Putamen (tissue), 1 donor: ENCODE measurements around the gene CHST2.
"Not testable (repeated sequence)": the region's sequence is repeated elsewhere in the genome, so short reads cannot be mapped to it uniquely, and the experiment has no call there.

ENCODE experiments used
- DNase-seq: peaks from one replicate; pipeline ENCODE4 v3.0.0-alpha.2; 2016; ENCODE audit warnings: low spot score

The CHST2 gene, protein sequence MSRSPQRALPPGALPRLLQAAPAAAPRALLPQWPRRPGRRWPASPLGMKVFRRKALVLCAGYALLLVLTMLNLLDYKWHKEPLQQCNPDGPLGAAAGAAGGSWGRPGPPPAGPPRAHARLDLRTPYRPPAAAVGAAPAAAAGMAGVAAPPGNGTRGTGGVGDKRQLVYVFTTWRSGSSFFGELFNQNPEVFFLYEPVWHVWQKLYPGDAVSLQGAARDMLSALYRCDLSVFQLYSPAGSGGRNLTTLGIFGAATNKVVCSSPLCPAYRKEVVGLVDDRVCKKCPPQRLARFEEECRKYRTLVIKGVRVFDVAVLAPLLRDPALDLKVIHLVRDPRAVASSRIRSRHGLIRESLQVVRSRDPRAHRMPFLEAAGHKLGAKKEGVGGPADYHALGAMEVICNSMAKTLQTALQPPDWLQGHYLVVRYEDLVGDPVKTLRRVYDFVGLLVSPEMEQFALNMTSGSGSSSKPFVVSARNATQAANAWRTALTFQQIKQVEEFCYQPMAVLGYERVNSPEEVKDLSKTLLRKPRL

DNA sequence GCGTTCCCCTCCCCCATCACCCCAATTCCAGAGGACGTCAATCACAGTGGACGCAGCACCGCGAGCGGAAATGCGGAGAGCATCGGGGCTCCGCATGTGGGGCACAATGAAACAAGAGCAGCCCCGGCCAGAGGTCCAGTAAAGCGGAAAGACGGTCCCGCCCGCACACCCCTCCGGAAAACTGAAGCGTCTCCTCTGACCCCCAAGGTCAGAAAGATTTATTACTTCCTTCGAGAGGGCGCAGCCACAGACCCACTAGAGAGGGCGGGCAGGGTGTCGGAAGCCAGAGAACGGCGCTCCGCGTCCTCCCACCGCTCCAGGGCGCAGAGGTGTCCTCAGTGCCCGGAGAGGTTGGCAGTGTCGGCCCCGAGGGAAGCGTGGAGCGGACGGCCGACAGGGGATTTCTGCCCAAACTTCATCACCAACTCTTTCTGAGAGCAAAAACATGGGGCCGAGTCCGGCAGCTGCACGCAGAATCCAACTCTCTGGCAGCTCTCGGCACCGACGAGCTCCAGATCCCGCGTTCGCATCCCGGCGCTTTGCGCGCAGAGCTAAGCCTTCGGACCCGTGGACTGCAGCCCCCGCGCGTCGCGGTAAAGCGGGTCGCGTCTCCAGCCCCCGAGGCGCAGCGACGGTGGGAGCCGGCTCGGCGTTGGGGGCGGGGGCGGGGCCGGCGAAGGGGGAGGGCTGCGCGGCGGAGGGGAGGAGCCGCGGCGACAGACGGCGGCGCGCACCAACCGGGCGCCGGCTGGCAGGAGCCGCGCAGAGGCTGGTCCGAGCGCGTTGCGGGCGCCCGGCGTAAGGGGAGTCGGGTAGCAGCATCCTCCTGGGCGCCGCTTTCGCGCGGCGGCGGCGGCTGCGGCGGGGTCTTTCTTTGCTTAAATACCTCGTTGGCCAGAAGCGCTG is at the start of gene CHST2:
Gene CHST2, plus strand, starts transcription at position 763 of the 906 bp plus-strand sequence. CDS start 1,046 bp downstream, outside the sequence.
- peak; percentile 76 for DNase-seq

DNA sequence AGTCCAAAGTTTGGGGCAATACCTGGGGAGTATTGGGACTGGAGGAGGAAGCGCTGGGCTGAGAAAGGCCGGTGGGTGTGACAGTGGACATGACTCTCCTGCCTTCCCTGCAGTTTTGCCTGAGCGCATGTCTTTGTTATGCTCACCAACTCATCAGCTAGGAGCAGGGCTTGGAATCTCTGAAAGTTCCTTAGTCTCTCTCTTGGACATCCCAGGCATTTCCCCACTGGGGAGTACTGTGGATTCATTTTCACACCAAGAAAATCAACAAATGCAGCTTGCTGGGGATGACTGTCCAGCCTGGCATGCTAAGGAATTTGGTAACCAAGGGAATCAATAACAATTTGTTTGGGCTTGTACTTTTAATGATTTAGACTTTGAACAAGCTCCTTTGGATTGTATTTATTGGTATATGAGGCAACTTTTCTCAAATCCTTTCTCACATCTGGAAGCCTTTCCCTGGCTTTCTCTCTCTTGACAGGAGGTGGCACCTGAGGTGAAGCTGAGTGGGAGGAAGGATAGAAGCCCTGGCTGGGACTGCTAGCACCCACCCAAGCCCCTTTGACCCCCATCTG is 48.5 kb upstream of the CHST2 start:
- DNase-seq: no peak

DNA sequence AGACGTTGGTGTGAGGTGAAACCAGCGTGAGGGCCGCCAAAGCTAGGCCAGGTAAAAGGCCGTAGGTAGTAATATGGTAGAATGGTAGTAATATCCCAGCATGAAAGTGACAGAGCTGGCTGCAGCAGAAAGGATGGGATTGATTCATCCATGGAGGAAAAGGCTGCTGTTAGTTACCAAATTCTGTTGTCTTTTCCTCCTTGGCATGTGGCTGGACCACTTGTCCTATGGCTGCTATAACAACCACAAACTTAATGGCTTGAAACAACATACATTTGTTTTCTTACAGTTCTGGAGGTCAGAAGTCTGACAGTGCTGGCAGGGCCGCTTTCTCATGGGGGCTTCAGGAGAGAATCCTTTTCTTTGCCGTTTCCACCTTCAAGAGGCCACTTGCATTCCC is 47.8 kb upstream of the CHST2 start:
- DNase-seq: no peak

DNA sequence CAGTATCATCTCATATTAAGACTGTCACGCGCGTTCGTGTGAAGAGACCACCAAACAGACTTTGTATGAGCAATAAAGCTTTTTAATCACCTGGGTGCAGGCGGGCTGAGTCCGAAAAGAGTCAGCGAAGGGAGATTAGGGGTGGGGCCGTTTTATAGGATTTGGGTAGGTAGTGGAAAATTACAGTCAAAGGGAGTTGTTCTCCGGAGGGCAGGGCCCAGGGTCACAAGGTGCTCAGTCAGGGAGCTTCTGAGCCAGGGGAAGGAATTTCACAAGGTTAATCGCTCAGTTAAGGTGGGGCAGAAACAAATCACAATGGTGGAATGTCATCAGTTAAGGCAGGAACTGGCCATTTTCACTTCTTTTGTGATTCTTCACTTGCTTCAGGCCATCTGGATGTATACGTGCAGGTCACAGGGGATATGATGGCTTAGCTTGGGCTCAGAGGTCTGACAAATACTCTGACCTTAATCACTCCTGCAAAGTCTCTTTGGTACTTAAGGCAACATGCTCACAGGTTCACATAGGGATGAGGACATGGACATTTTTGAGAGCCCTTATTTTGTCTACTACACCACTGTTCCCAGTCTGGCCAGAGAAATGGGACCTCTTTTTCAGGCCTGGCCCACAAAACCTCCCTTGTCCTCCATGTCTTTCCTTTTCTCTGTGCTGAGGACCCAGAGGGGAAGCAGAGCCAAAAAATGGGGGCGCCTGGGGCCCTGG is 47.1 kb upstream of the CHST2 start:
- not testable (repeated sequence) for DNase-seq

DNA sequence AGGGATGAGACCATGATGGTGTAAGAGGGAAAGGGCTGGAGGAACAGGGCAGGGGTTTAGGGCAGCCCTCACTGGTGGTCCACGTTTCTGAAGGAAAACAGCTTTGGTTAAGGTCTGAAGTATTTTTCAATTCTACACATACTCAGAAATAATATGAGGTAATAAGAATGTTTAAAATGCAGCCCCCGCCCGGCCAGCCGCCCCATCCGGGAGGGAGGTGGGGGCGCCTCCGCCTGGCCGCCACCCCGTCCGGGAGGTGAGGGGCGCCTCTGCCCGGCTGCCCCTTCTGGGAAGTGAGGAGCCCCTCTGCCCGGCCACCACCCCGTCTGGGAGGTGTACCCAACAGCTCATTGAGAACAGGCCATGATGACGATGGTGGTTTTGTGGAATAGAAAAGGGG is 46.0 kb upstream of the CHST2 start:
- DNase-seq: not testable (repeated sequence)

DNA sequence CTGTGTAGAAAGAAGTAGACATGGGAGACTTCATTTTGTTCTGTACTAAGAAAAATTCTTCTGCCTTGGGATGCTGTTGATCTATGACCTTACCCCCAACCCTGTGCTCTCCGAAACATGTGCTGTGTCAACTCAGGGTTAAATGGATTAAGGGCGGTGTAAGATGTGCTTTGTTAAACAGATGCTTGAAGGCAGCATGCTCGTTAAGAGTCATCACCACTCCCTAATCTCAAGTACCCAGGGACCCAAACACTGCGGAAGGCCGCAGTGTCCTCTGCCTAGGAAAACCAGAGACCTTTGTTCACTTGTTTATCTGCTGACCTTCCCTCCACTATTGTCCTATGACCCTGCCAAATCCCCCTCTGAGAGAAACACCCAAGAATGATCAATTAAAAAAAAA is 45.6 kb upstream of the CHST2 start:
- not testable (repeated sequence) for DNase-seq

DNA sequence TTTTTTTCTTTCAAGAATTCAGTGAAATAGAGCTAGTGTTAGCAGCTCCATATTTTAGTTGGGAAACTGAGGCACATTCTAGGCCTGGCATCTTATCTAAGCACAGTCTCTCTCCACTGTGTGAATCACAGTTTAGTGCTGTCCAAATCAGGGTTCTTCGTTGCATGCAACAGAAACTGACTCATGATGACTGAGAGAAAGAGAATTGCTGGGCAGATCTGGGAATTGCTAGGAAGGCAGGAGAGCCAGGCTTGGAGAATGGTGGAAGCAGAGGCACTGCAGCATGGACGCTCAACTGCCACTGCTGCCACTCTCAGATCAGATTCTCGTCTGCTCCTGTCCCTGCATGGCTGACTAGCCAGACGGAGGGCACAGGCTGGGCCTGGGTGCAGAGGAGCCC is 40.7 kb upstream of the CHST2 start:
- no peak for DNase-seq

DNA sequence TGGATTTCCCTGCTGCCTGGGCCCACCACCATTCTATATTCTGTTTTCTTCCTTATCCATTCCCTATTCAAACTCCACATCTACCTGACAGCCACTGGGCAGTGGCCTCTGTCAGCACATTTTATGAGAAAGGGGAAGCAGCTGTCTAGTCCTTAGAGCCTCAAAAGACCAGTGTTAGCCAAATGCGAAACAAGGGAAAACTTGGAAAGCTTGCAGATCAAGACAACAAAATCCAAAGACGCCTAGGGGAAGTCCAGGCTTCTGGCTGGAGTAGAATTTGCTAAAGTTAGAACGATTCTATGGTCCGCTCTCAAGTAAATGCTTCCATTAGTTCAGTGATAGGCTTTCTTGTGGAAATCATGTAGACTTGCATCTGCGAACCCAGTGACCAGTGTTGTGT is 39.4 kb upstream of the CHST2 start:
- DNase-seq: no peak

DNA sequence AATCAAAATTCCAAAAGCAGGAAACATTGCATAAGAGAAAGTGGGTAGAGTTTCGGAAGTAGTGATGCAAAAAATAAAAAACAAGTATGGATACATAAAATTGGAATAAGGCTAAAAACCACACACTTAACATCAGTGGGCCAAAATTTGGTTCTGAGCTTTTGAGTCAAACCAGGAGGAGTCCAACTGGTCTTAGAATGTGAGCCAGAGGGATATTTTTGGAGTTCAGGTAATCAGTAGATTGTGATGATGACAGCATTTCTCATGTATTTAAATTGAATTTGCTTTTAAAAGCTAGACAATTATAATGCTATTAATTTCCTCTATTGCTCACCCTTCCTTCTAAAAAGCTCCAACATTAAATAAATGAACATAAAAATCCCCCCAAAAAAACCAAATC is 38.2 kb upstream of the CHST2 start:
- DNase-seq: no peak

DNA sequence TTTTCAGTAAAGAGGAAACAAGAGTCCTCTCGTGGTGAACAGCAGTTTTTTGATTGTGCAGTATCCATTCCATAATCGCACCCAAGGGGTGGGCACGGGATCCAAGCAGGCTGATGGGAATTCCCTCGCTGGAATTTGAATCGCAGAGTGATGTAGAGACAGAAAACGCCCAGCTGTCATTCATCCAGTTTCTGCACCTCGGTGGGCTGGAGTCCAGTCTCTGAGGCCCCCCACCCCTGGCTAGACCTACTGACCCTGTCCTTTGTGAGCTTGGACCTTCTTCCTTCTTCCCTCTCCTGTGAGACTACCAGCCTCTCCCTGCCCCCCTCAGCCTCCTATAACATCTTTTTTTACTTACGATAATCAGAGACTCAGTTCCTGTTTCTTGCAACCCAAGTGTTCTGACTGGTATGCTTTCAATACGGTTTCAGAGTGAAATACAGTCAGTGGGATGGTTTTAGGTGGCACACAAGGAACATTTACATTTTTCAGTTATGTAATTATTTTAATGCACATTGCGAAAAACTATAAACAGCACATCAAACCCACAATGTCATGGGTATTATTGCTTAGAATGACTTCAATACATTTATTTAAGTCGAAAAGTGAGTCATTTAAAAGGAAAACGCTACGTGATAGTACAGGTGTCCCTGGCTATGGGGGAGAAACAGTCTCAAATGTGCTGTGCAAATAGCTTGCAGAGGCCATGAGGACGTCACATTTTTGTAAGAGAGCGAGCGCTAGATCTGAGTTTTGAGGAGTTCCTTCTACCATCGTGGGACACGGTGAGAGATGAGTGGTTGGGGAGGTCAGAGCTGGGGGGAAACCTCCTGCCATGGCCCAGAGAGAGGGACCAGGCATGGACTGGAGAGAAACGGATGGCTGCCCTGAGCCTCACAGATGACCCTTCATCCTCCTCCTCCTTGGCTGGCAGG is 37.5 kb upstream of the CHST2 start:
- DNase-seq: peak; percentile 57

DNA sequence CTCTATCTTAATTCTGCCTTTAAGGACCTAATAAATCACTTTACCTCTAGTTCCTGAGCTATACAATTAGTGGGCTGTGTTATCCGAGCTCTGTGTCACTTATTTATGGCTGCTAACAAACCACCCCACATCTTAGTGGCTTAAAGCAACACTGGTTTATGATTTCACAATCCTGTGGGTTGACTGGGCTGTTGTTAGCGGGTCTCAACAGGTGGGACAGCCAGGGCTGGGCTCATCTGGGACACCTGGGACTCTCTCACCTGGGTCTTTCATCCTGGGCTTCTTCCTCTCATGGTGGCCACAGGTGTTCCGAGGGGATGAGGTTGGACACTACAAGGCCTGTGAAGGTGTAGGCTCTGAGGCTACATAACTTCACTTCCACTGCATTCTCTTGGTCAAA is 35.8 kb upstream of the CHST2 start:
- DNase-seq: no peak

DNA sequence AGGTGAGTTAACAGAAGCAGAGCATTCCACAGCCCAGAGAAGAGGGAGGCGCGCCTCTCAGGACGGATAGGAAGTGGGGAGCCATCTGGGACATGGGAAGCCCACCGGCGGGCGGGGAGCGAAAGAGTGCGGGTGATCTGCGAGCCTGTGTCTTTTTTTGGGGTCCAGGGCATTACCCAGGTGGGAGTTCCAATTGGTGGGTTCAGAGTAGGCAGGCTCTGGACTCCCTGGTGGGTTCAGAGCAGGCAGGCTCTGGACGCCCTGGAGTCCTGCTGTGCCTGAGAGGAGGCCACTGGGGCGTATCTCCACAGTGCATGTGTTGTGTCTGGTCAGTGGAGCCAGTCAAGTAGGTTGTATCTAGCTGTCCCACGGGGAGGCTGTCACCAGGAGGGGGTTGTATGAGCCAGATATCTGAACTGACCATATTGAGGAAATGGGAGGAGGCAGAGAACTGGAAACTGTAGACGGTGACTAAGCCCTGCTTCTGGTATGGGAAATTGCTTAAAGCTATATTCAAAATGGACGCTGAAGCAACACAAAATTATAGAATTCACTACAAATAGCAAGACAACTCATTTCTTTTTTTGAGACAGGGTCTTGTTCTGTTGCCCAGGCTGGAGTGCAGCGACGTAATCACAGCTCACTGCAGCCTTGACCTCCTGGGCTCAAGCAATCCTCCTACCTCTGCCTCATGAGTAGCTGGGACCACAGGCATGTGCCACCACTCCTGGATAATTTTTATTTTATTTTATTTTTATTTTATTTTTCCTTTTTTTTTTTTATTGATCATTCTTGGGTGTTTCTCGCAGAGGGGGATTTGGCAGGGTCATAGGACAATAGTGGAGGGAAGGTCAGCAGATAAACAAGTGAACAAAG is 34.5 kb upstream of the CHST2 start:
- DNase-seq: no peak

DNA sequence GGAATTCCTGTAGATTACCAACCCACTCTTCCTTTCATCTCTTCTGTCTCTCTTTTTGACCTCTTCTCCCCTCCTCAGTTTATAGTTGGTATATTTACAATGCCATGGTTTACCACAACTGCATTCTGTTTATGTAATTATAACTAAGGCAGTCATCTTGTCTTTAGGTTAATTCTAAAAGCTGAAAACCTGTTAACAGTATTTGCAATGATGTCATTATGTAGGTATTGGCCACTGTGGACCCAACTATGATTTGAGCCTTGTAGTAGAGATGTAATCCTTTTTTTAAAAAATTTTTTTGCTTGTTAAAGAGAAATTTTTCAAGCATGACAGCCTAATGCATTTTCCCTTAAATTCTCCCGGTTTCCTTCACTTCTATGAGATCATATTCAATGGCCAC is 30.7 kb upstream of the CHST2 start:
- DNase-seq: no peak

DNA sequence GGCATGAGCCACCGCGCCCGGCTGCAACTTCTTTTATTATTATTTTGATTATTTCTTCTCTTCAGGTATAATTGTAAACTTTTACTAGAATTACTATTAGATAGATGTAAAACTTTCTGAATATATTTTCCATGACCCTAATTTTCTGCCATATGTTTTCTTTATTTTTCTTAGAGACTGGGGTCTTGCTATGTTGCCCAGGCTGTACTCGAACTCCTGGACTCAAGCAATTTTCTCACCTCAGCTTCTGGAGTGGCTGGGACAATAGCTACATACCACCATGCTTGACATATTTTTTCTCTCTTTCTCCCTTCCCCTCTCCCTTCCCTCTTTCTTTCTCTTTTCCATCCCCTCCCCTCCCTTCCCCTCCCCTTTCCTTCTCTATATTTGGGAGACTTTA is 29.6 kb upstream of the CHST2 start:
- no peak for DNase-seq

DNA sequence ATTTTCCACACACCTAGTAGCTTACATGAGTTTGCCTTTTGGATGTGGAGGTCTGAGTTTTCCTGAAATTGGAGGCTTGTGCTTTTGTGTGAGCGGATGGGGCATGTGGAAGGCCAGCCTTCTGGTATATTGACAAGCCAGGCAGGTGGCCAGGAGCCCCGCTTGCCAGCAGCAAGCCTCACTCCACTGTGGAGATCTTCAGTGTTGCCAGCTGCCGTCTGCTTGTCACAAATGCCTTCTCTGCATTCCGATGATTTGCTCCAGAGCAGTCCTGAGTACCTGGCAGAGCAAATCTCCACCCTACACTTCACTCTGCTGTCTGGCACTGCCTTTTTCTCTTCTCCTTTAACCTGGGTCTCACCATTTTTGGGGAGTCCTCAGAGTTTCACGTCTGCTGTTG is 29.1 kb upstream of the CHST2 start:
- peak; percentile 8 for DNase-seq

DNA sequence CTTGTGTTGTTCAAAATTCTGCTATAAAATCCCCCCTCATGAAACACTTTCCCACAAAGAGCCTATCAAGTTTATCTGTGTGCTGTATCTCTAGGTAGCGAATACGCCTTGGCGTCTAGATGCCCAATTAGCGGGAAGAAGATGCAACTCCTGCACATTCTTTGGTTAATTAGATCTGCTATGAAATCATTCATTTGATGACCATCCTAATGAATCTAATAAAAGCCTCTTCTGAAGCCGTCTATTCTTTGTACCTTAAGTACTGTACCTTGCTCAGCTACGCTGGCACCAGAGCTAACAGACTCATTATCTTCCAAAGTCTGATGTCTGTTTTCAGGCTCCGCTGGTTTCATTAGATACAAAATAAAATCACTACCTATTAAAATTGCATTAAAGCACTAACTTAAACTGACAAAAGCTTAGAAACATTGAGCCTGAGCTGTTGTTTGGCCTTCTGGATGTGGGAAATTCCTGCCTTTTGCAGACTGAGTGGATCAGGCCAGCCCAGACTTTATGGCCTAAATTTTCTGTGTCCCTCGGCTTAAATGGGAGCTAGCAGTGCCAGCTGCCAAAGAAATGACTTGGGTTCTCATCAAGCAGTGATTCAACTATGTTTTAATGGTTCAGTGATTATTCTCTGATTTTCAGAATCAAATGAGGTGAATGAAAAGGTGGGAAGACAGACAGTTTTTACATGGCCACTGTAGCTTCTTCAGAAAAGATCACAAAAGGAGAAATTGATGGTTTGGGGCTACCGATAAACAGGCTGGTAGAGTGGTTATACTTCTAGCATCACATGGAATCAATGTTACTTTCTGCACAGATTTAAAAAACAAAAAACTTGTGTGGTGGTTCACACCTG is 28.4 kb upstream of the CHST2 start:
- no peak for DNase-seq

DNA sequence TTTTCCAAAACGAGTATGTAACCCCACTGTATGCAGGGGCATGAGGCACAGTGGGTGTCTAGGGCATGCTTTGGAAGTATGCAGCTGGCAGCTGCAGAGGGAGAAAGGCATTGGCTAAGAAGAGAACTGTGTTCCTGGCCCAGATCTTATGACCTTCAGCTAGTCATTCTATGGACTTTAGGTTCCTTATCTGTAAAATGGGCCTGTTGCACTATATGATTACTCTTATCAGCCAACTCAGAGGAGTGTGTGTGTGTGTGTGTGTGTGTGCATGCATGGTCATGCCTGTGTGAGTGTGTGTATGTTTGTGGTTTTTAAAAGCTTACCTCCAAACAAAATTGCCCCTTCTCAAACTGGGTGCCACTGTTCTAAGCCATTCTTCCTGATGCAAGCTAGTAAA is 27.4 kb upstream of the CHST2 start:
- no peak for DNase-seq

DNA sequence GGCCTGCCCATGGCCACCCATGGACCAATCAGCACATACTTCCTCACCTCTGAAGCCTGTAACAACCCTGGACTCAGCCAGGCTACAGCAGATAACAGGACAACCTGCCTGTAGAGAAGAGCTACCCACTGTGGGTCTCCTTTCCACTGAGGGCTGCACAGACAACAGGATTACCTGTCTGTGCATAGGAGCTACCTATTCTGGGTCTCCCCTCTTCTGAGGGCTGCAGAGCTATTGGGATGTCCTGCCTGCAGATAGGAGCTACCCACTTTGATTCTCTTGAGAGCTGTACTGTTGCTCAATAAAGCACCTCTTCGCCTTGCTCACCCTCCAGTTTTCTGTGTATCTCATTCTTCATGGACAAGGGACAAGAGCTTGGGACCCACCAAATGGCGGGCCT is 23.8 kb upstream of the CHST2 start:
- no peak for DNase-seq
